Muscle layer of duodenum (tissue), 2 donors: ENCODE measurements around the gene MZF1.

Experiments used
- H3K27ac ChIP-seq: one replicate; pipeline ENCODE4 v1.7.0; 2013; ENCODE audit warnings: mild to moderate bottlenecking, low read length
- H3K27me3 ChIP-seq: one replicate; pipeline ENCODE4 v1.7.0; 2013; ENCODE audit warnings: low read depth, mild to moderate bottlenecking, control low read depth, low read length
- H3K36me3 ChIP-seq, 2 donors: one replicate each; pipeline ENCODE4 v1.7.0; 2013; ENCODE audit warnings: low read length in 2 of 2, control low read depth in 1 of 2, mild to moderate bottlenecking in 1 of 2; ENCODE audit not compliant: insufficient read depth in 2 of 2, control insufficient read depth in 1 of 2
- H3K4me1 ChIP-seq, 2 donors: one replicate each; pipeline ENCODE4 v1.7.0; 2013; ENCODE audit warnings: low read length in 2 of 2, mild to moderate bottlenecking in 2 of 2, control low read depth in 1 of 2, moderate library complexity in 1 of 2; ENCODE audit not compliant: insufficient read depth in 2 of 2, control insufficient read depth in 1 of 2
- H3K4me3 ChIP-seq, 2 donors: one replicate each; pipeline ENCODE4 v1.7.0; 2013; ENCODE audit warnings: low read length in 2 of 2, low read depth in 1 of 2, mild to moderate bottlenecking in 1 of 2
- H3K9me3 ChIP-seq, 2 donors: one replicate each; pipeline ENCODE4 v1.7.0; 2013; ENCODE audit warnings: low read length in 2 of 2, control low read depth in 1 of 2, mild to moderate bottlenecking in 1 of 2; ENCODE audit not compliant: control insufficient read depth in 1 of 2
- donor health status: healthy.

The MZF1 gene

DNA sequence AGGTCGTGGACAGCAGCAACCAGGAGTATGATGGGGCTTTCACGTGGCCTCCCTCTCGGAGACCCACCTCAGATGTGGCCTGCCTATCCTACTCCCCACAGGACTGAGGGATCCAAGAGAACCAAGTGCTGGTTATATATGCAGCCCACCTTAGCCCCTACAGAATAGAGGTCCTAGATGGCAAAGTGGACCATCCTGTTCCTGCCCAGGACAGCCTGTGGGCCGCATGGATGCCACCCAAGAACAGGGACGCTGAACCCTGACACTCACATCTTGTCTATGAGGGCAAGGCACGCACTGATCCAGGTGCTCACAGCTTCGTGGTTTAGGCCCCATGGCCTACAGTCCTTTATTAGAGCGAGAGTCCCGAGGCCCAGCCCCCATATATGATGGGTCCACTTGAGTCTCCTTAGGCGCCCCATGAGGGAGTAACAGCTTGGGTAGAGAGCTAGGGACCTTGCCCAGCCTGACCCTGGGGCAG is 59.9 kb downstream of the MZF1 start:
- Histone ChIP-seq H3K27ac (no peak overlapping the region), H3K4me3 (peak overlapping the region in 1 of 2 donors; percentile 43), H3K4me1 (peaks cover 8 to 37% of the 10 kb centered on the region in 2 donors), H3K27me3 (no peaks in the 10 kb centered on the region), H3K36me3 (peaks cover 7 to 19% of the 10 kb centered on the region in 2 donors), H3K9me3 (no peaks in the 10 kb centered on the region)
